ENCODE data around the gene ASTN1.

ASTN1 gene

GRCh38 chr1:176996456-176997090 is 167.9 kb downstream of the ASTN1 start:
- CTCF ChIA-PET, result no interaction called here
- TF ChIP-seq FOXA1 (IDR thresholded peaks at IDR 0.05) (no peak), CTBP1 (IDR thresholded peaks at IDR 0.05; ENCODE audit: borderline replicate concordance) (no peak), HDGF (IDR thresholded peaks at IDR 0.05; ENCODE audit: borderline replicate concordance) (no peak), ZNF384 (IDR thresholded peaks at IDR 0.05) (no peak), TARDBP (IDR thresholded peaks at IDR 0.05) (no peak), NFRKB (IDR thresholded peaks at IDR 0.05) (no peak)
- POLR2A ChIA-PET, result no interaction called here
- no peak for DNase-seq (ENCODE audit: extremely low spot score)

- DNase-seq (ENCODE audit: extremely low spot score), result no peak
- ChIA-PET CTCF (no interaction called here), POLR2A (no interaction called here)
- no peak for TF ChIP-seq FOXK2 (IDR thresholded peaks at IDR 0.05)
- no peak for TF ChIP-seq NFRKB (IDR thresholded peaks at IDR 0.05)
- no peak for TF ChIP-seq FOXA1 (IDR thresholded peaks at IDR 0.05)
- no peak for TF ChIP-seq TARDBP (IDR thresholded peaks at IDR 0.05)
- TF ChIP-seq FOXM1 (IDR thresholded peaks at IDR 0.05; ENCODE audit: borderline replicate concordance), result no peak
Measured at GRCh38 chr1:176994931-176995596, 169.4 kb downstream of the ASTN1 start.

GRCh38 chr1:176993587-176993986 is 170.9 kb downstream of the ASTN1 start:
- no peak for DNase-seq (ENCODE audit: extremely low spot score)
- ChIA-PET CTCF (no interaction called here), POLR2A (no interaction called here)
- TF ChIP-seq BHLHE40 (IDR thresholded peaks at IDR 0.05; ENCODE audit: borderline replicate concordance) (no peak), TARDBP (IDR thresholded peaks at IDR 0.05) (no peak), ZNF384 (IDR thresholded peaks at IDR 0.05) (no peak), SUZ12 (IDR thresholded peaks at IDR 0.05) (no peak), ARNT (IDR thresholded peaks at IDR 0.05) (no peak), ELF4 (IDR thresholded peaks at IDR 0.05) (no peak), HDGF (IDR thresholded peaks at IDR 0.05; ENCODE audit: borderline replicate concordance) (no peak), FOXM1 (IDR thresholded peaks at IDR 0.05; ENCODE audit: borderline replicate concordance) (no peak), PKNOX1 (IDR thresholded peaks at IDR 0.05) (no peak), FOXA1 (IDR thresholded peaks at IDR 0.05) (no peak), L3MBTL2 (conservative IDR thresholded peaks at IDR 0.05) (no peak), SP1 (IDR thresholded peaks at IDR 0.05) (no peak)

GRCh38 chr1:176989754-176990153 is 174.8 kb downstream of the ASTN1 start:
- ChIA-PET CTCF (no interaction called here), POLR2A (no interaction called here)
- TF ChIP-seq HDGF (IDR thresholded peaks at IDR 0.05; ENCODE audit: borderline replicate concordance) (no peak), LEF1 (IDR thresholded peaks at IDR 0.05; ENCODE audit: borderline replicate concordance) (no peak), ARNT (IDR thresholded peaks at IDR 0.05) (no peak), TARDBP (IDR thresholded peaks at IDR 0.05) (no peak), L3MBTL2 (conservative IDR thresholded peaks at IDR 0.05) (no peak), FOXK2 (IDR thresholded peaks at IDR 0.05) (no peak), FOXM1 (IDR thresholded peaks at IDR 0.05; ENCODE audit: borderline replicate concordance) (no peak), SP1 (IDR thresholded peaks at IDR 0.05) (no peak)
- no peak for DNase-seq (ENCODE audit: extremely low spot score)

GRCh38 chr1:176989023-176989422 is 175.5 kb downstream of the ASTN1 start:
- DNase-seq (ENCODE audit: extremely low spot score), result no peak
- ChIA-PET POLR2A (no interaction called here), CTCF (no interaction called here)
- TF ChIP-seq NFRKB (IDR thresholded peaks at IDR 0.05) (no peak), LEF1 (IDR thresholded peaks at IDR 0.05; ENCODE audit: borderline replicate concordance) (no peak), BHLHE40 (IDR thresholded peaks at IDR 0.05; ENCODE audit: borderline replicate concordance) (no peak), ELF4 (IDR thresholded peaks at IDR 0.05) (no peak), FOXM1 (IDR thresholded peaks at IDR 0.05; ENCODE audit: borderline replicate concordance) (no peak), CTBP1 (IDR thresholded peaks at IDR 0.05; ENCODE audit: borderline replicate concordance) (no peak), SP1 (IDR thresholded peaks at IDR 0.05) (no peak), SUZ12 (IDR thresholded peaks at IDR 0.05) (no peak), ZNF384 (IDR thresholded peaks at IDR 0.05) (no peak), L3MBTL2 (conservative IDR thresholded peaks at IDR 0.05) (no peak), HDGF (IDR thresholded peaks at IDR 0.05; ENCODE audit: borderline replicate concordance) (no peak)

- no peak for DNase-seq (ENCODE audit: extremely low spot score)
- no peak for TF ChIP-seq PKNOX1 (IDR thresholded peaks at IDR 0.05)
- no peak for TF ChIP-seq CTBP1 (IDR thresholded peaks at IDR 0.05; ENCODE audit: borderline replicate concordance)
- no peak for TF ChIP-seq ELF4 (IDR thresholded peaks at IDR 0.05)
- no peak for TF ChIP-seq ARNT (IDR thresholded peaks at IDR 0.05)
- TF ChIP-seq TARDBP (IDR thresholded peaks at IDR 0.05), result no peak
- TF ChIP-seq NFRKB (IDR thresholded peaks at IDR 0.05), result no peak
- no peak for TF ChIP-seq L3MBTL2 (conservative IDR thresholded peaks at IDR 0.05)
- TF ChIP-seq ZNF384 (IDR thresholded peaks at IDR 0.05), result no peak
- TF ChIP-seq BHLHE40 (IDR thresholded peaks at IDR 0.05; ENCODE audit: borderline replicate concordance), result no peak
- CTCF ChIA-PET, result interaction anchor here (0.7 kb wide), 1 partner anchor 13 kb away, joined by 3 read pairs; no protein-coding TSS in a partner anchor
- POLR2A ChIA-PET, result no interaction called here
Measured at GRCh38 chr1:176987016-176987415, 177.5 kb downstream of the ASTN1 start.

- DNase-seq (ENCODE audit: extremely low spot score), result no peak
- CTCF ChIA-PET, result no interaction called here
- POLR2A ChIA-PET, result no interaction called here
- TF ChIP-seq ZNF384 (IDR thresholded peaks at IDR 0.05) (no peak), ARNT (IDR thresholded peaks at IDR 0.05) (no peak), BHLHE40 (IDR thresholded peaks at IDR 0.05; ENCODE audit: borderline replicate concordance) (no peak), L3MBTL2 (conservative IDR thresholded peaks at IDR 0.05) (no peak), LEF1 (IDR thresholded peaks at IDR 0.05; ENCODE audit: borderline replicate concordance) (no peak), HDGF (IDR thresholded peaks at IDR 0.05; ENCODE audit: borderline replicate concordance) (no peak), FOXM1 (IDR thresholded peaks at IDR 0.05; ENCODE audit: borderline replicate concordance) (no peak), SP1 (IDR thresholded peaks at IDR 0.05) (no peak), PKNOX1 (IDR thresholded peaks at IDR 0.05) (no peak), SUZ12 (IDR thresholded peaks at IDR 0.05) (no peak), ELF4 (IDR thresholded peaks at IDR 0.05) (no peak), NFRKB (IDR thresholded peaks at IDR 0.05) (no peak), FOXK2 (IDR thresholded peaks at IDR 0.05) (no peak), TARDBP (IDR thresholded peaks at IDR 0.05) (no peak), CTBP1 (IDR thresholded peaks at IDR 0.05; ENCODE audit: borderline replicate concordance) (no peak), FOXA1 (IDR thresholded peaks at IDR 0.05) (no peak)
Measured at GRCh38 chr1:176983731-176984130, 180.8 kb downstream of the ASTN1 start.

Data from HEK293T (cell line).